ENCODE measurements around the gene IL19. TPM values are rescaled to one million over a fixed set of nuclear protein-coding genes. Genes with fewer than 3 reads are reported as not detected.

The IL19 gene
- total RNA-seq, 1 experiment from 2014 or later = not detected

- no peak for ATAC-seq
- Mint-ChIP-seq H3K4me3 (no peak overlapping the region), H3K9me3 (peaks cover 65% of the 10 kb centered on the region), H3K27ac (no peak overlapping the region), H3K27me3 (ENCODE audit: low read depth) (peaks cover 5% of the 10 kb centered on the region), H3K4me1 (no peaks in the 10 kb centered on the region), H3K36me3 (peaks cover 22% of the 10 kb centered on the region)
- CTCF ChIA-PET = no interaction called here
- no peak for TF ChIP-seq ATF3 (CRISPR knock-in tag; conservative IDR thresholded peaks at IDR 0.05)
- no peak for TF ChIP-seq CREB1 (CRISPR knock-in tag; IDR thresholded peaks at IDR 0.05)
- TF ChIP-seq TP53 (CRISPR knock-in tag; IDR thresholded peaks at IDR 0.05) = no peak
- TF ChIP-seq RORB (CRISPR knock-in tag; IDR thresholded peaks at IDR 0.05) = no peak
- TF ChIP-seq AFF4 (CRISPR knock-in tag; IDR thresholded peaks at IDR 0.05; ENCODE audit: borderline replicate concordance) = no peak
- TF ChIP-seq, protein P1, sequence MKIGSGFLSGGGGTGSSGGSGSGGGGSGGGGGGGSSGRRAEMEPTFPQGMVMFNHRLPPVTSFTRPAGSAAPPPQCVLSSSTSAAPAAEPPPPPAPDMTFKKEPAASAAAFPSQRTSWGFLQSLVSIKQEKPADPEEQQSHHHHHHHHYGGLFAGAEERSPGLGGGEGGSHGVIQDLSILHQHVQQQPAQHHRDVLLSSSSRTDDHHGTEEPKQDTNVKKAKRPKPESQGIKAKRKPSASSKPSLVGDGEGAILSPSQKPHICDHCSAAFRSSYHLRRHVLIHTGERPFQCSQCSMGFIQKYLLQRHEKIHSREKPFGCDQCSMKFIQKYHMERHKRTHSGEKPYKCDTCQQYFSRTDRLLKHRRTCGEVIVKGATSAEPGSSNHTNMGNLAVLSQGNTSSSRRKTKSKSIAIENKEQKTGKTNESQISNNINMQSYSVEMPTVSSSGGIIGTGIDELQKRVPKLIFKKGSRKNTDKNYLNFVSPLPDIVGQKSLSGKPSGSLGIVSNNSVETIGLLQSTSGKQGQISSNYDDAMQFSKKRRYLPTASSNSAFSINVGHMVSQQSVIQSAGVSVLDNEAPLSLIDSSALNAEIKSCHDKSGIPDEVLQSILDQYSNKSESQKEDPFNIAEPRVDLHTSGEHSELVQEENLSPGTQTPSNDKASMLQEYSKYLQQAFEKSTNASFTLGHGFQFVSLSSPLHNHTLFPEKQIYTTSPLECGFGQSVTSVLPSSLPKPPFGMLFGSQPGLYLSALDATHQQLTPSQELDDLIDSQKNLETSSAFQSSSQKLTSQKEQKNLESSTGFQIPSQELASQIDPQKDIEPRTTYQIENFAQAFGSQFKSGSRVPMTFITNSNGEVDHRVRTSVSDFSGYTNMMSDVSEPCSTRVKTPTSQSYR (CRISPR knock-in tag; IDR thresholded peaks at IDR 0.05) = no peak
- no peak for TF ChIP-seq EMX1 (CRISPR knock-in tag; IDR thresholded peaks at IDR 0.05)
- TF ChIP-seq, protein P2, sequence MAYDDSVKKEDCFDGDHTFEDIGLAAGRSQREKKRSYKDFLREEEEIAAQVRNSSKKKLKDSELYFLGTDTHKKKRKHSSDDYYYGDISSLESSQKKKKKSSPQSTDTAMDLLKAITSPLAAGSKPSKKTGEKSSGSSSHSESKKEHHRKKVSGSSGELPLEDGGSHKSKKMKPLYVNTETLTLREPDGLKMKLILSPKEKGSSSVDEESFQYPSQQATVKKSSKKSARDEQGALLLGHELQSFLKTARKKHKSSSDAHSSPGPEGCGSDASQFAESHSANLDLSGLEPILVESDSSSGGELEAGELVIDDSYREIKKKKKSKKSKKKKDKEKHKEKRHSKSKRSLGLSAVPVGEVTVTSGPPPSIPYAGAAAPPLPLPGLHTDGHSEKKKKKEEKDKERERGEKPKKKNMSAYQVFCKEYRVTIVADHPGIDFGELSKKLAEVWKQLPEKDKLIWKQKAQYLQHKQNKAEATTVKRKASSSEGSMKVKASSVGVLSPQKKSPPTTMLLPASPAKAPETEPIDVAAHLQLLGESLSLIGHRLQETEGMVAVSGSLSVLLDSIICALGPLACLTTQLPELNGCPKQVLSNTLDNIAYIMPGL (CRISPR knock-in tag; IDR thresholded peaks at IDR 0.05) = no peak
- no peak for TF ChIP-seq HMGA2 (CRISPR knock-in tag; IDR thresholded peaks at IDR 0.05)
- no peak for TF ChIP-seq ZNF671 (CRISPR knock-in tag; IDR thresholded peaks at IDR 0.05)
- TF ChIP-seq, protein P3, sequence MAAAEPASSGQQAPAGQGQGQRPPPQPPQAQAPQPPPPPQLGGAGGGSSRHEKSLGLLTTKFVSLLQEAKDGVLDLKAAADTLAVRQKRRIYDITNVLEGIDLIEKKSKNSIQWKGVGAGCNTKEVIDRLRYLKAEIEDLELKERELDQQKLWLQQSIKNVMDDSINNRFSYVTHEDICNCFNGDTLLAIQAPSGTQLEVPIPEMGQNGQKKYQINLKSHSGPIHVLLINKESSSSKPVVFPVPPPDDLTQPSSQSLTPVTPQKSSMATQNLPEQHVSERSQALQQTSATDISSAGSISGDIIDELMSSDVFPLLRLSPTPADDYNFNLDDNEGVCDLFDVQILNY (CRISPR knock-in tag; IDR thresholded peaks at IDR 0.05) = no peak
- no peak for TF ChIP-seq ELF4 (CRISPR knock-in tag; IDR thresholded peaks at IDR 0.05; ENCODE audit: low read depth)
- no peak for TF ChIP-seq FOXP1 (CRISPR knock-in tag; IDR thresholded peaks at IDR 0.05; ENCODE audit: borderline replicate concordance)
- TF ChIP-seq, protein P4, sequence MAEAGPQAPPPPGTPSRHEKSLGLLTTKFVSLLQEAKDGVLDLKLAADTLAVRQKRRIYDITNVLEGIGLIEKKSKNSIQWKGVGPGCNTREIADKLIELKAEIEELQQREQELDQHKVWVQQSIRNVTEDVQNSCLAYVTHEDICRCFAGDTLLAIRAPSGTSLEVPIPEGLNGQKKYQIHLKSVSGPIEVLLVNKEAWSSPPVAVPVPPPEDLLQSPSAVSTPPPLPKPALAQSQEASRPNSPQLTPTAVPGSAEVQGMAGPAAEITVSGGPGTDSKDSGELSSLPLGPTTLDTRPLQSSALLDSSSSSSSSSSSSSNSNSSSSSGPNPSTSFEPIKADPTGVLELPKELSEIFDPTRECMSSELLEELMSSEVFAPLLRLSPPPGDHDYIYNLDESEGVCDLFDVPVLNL (CRISPR knock-in tag; IDR thresholded peaks at IDR 0.05; ENCODE audit: borderline replicate concordance, low read depth) = no peak
- TF ChIP-seq, protein P5, sequence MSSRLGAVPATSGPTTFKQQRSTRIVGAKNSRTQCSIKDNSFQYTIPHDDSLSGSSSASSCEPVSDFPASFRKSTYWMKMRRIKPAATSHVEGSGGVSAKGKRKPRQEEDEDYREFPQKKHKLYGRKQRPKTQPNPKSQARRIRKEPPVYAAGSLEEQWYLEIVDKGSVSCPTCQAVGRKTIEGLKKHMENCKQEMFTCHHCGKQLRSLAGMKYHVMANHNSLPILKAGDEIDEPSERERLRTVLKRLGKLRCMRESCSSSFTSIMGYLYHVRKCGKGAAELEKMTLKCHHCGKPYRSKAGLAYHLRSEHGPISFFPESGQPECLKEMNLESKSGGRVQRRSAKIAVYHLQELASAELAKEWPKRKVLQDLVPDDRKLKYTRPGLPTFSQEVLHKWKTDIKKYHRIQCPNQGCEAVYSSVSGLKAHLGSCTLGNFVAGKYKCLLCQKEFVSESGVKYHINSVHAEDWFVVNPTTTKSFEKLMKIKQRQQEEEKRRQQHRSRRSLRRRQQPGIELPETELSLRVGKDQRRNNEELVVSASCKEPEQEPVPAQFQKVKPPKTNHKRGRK (CRISPR knock-in tag; IDR thresholded peaks at IDR 0.05; ENCODE audit: borderline replicate concordance) = no peak
- TF ChIP-seq RELA (CRISPR knock-in tag; IDR thresholded peaks at IDR 0.05; ENCODE audit: borderline replicate concordance) = no peak
- no peak for DNase-seq (ENCODE audit: low spot score)
- POLR2A ChIA-PET = no interaction called here
Observed at GRCh38 chr1:206875752-206876377, 105.3 kb downstream of the IL19 start.

All from WTC11 (cell line).